K562 (cell line): ENCODE data around the gene C2. TPM values are rescaled to one million over a fixed set of nuclear protein-coding genes. Genes with fewer than 3 reads are reported as not detected.

Experiments
- ATF1 ChIP-seq, 2 experiments: fragments of 450-650 bp in 1 of 2; IDR thresholded peaks; 2 replicates each; pipeline ENCODE4 v1.6.1; 2016; ENCODE audit warnings: missing compliant biosample characterization in 1 of 2, missing genetic modification characterization in 1 of 2
- IRF2 ChIP-seq: sonication (generic); formaldehyde crosslinking; IDR thresholded peaks from 2 replicates; pipeline ENCODE4 v1.8.1; 2022; ENCODE audit warnings: mild to moderate bottlenecking, missing genetic modification reagents
- MYNN ChIP-seq, 2 experiments: sonication (generic); formaldehyde crosslinking in 1 of 2; IDR thresholded peaks; 2 replicates each; pipeline versions ENCODE4 v1.5.0 to v1.6.1; 2016 to 2020; ENCODE audit warnings: antibody characterized with exemption in 1 of 2, missing genetic modification reagents in 1 of 2
- NFYB ChIP-seq: IDR thresholded peaks from 2 replicates; pipeline ENCODE4 v1.6.1; 2011; ENCODE audit warnings: mild to moderate bottlenecking, moderate library complexity; ENCODE audit not compliant: insufficient read length; ENCODE audit errors: extremely low read depth
- POLR2AphosphoS2 ChIP-seq: IDR thresholded peaks from 2 replicates; pipeline ENCODE4 v1.6.1; 2012; ENCODE audit warnings: low read length, improper control_type of control experiment
- POLR2B ChIP-seq: fragments of 450-650 bp; IDR thresholded peaks from 2 replicates; pipeline ENCODE4 v1.6.1; 2018; ENCODE audit warnings: low read depth; ENCODE audit not compliant: partially characterized antibody
- PTRF ChIP-seq: fragments of 450-650 bp; IDR thresholded peaks from 2 replicates; pipeline ENCODE4 v1.6.1; 2016; ENCODE audit warnings: mild to moderate bottlenecking, missing genetic modification characterization, missing compliant biosample characterization
- SIN3B ChIP-seq: fragments of 450-650 bp; IDR thresholded peaks from 2 replicates; pipeline ENCODE4 v1.6.1; 2017; ENCODE audit warnings: low read depth, mild to moderate bottlenecking, moderate library complexity
- SRSF9 ChIP-seq: fragments of 200-400 bp; formaldehyde crosslinking; IDR thresholded peaks from 2 replicates; pipeline ENCODE4 v1.6.1; 2017; ENCODE audit warnings: low read depth, low read length, borderline replicate concordance
- TARDBP ChIP-seq: fragments of 450-650 bp; IDR thresholded peaks from 2 replicates; pipeline ENCODE4 v1.6.1; 2016
- YBX1 ChIP-seq: fragments of 450-650 bp; IDR thresholded peaks from 2 replicates; pipeline ENCODE4 v1.7.1; 2016; ENCODE audit warnings: mild to moderate bottlenecking
- ZBTB8A ChIP-seq: fragments of 450-650 bp; IDR thresholded peaks from 2 replicates; pipeline ENCODE4 v1.6.1; 2018; ENCODE audit warnings: mild to moderate bottlenecking, moderate library complexity; ENCODE audit not compliant: partially characterized antibody
- ZNF253 ChIP-seq: fragments of 250-450 bp; sonication (Bioruptor Pico); conservative IDR thresholded peaks from 2 replicates; pipeline ENCODE4 v1.6.1; 2021; ENCODE audit warnings: mild to moderate bottlenecking
- ZNF354B ChIP-seq: fragments of 250-450 bp; sonication (Bioruptor Pico); IDR thresholded peaks from 2 replicates; pipeline ENCODE4 v1.4.0; 2020
- ZNF408 ChIP-seq: fragments of 250-450 bp; sonication (Bioruptor Pico); IDR thresholded peaks from 2 replicates; pipeline ENCODE4 v1.4.0; 2020; ENCODE audit warnings: low read depth, mild to moderate bottlenecking, moderate library complexity
- ZNF75A ChIP-seq: fragments of 450-650 bp; formaldehyde crosslinking; IDR thresholded peaks from 2 replicates; pipeline ENCODE4 v1.4.0; 2020; ENCODE audit warnings: mild to moderate bottlenecking
- ZNF780A ChIP-seq: fragments of 250-450 bp; sonication (Bioruptor Pico); IDR thresholded peaks from 2 replicates; pipeline ENCODE4 v1.5.0; 2021; ENCODE audit warnings: mild to moderate bottlenecking
- polyA plus RNA-seq, 8 experiments: library from polyadenylated mRNA; depleted of rRNA in 4 of 8; stranded (reverse) in 5 of 8; unstranded in 3 of 8; fragments of >200 nt; fragmentation: Nextera tagmentation in 2 of 8; fragmentation: Illumina TruSeq in 1 of 8; extraction: Ambion mirVana in 2 of 8; extraction: Trizol in 1 of 8; gene quantifications; 2 replicates each; pipeline versions ENCODE4 v1.2.1 to v1.2.3, GENCODE V29; 2011 to 2014; ENCODE audit warnings: inconsistent platforms in 1 of 8, missing spikeins in 1 of 8
- total RNA-seq, 7 experiments: library from RNA; depleted of rRNA in 6 of 7; stranded (reverse); fragments of >200 nt in 6 of 7; fragmentation: Illumina TruSeq in 2 of 7; extraction: Trizol in 2 of 7; gene quantifications; 2 replicates each; pipeline versions ENCODE4 v1.2.1 to v1.2.3, GENCODE V29; 2011 to 2021; ENCODE audit warnings: low replicate concordance in 1 of 7
- TF ChIP-seq, protein P1 (sequence below): fragments of 450-650 bp; IDR thresholded peaks from 2 replicates; pipeline ENCODE4 v1.6.1; 2016; ENCODE audit warnings: antibody characterized with exemption
- TF ChIP-seq, protein P2 (sequence below): fragments of 250-450 bp; sonication (Bioruptor Pico); IDR thresholded peaks from 2 replicates; pipeline ENCODE4 v1.5.0; 2020; ENCODE audit warnings: mild to moderate bottlenecking, borderline replicate concordance
- TF ChIP-seq, protein P3 (sequence below): sonication (generic); formaldehyde crosslinking; IDR thresholded peaks from 2 replicates; pipeline ENCODE4 v1.8.1; 2023; ENCODE audit warnings: mild to moderate bottlenecking, missing genetic modification reagents, moderate library complexity
- TF ChIP-seq, protein P4 (sequence below): fragments of 250-450 bp; sonication (Bioruptor Pico); IDR thresholded peaks from 2 replicates; pipeline ENCODE4 v1.8.0; 2021; ENCODE audit warnings: mild to moderate bottlenecking, moderate library complexity
- TF ChIP-seq, protein P5 (sequence below): fragments of 450-650 bp; IDR thresholded peaks from 2 replicates; pipeline ENCODE4 v1.6.1; 2016
- TF ChIP-seq, protein P6 (sequence below): fragments of 450-650 bp; IDR thresholded peaks from 2 replicates; pipeline ENCODE4 v1.6.1; 2016; ENCODE audit warnings: low read depth, mild to moderate bottlenecking, moderate library complexity

Gene C2
- total and polyA plus RNA-seq, 9 of the 15 experiments (the other 6 are each of a cell fraction or from before 2014, with no cell fraction given) = 0.05 to 1.1 (median 0.39) TPM; not detected in 1

DNA sequence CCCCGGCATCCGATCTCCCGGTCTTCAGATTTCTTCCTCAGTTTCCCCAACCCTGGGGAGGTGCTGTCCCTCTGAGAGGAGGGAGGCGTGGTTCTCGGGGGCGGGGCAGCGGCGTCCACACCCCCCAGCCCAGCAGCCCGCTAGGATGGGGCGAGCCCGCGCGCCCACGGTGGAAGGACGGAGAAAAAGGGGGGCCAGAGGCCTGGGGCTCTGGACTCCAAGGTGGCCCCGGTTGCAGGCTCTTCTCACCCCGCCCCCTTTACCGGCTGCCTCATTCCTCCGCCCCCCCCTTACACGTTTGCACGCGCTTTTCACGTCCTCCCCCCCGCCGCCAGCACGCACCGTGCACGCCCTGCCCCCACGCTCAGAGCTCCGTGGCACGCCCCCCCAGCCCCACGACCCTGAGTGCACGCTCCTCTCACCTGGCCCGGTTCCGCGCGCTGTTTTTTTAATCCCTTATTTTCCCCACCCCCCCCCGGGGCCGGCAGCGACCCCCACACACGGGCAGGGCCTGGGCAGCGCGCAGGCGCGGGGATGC, 26.0 kb upstream of the C2 start (continued):
- TF ChIP-seq, protein P1, sequence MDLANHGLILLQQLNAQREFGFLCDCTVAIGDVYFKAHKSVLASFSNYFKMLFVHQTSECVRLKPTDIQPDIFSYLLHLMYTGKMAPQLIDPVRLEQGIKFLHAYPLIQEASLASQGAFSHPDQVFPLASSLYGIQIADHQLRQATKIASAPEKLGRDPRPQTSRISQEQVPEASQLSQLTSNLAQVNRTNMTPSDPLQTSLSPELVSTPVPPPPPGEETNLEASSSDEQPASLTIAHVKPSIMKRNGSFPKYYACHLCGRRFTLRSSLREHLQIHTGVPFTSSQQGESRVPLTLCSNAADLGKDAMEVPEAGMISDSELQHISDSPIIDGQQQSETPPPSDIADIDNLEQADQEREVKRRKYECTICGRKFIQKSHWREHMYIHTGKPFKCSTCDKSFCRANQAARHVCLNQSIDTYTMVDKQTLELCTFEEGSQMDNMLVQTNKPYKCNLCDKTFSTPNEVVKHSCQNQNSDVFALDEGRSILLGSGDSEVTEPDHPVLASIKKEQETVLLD = no peak
- TF ChIP-seq ZBTB8A (no peak), IRF2 (CRISPR knock-in tag) (no peak), POLR2B (no peak), ATF1 (CRISPR knock-in tag; IDR thresholded peaks at IDR 0.05) (no peak), ATF1 (tag; IDR thresholded peaks at IDR 0.05) (no peak), ZNF75A (CRISPR knock-in tag) (no peak), SRSF9 (no peak), ZNF408 (no peak), TARDBP (no peak), SIN3B (no peak), ZNF253 (no peak), MYNN (IDR thresholded peaks at IDR 0.05) (no peak), MYNN (CRISPR knock-in tag; IDR thresholded peaks at IDR 0.05) (no peak), PTRF (tag) (no peak), ZNF354B (CRISPR knock-in tag) (no peak), ZNF780A (CRISPR knock-in tag) (no peak), NFYB (no peak), POLR2AphosphoS2 (no peak; the same call in 1 of the 2 replicates), YBX1 (no peak)
- TF ChIP-seq, protein P2, sequence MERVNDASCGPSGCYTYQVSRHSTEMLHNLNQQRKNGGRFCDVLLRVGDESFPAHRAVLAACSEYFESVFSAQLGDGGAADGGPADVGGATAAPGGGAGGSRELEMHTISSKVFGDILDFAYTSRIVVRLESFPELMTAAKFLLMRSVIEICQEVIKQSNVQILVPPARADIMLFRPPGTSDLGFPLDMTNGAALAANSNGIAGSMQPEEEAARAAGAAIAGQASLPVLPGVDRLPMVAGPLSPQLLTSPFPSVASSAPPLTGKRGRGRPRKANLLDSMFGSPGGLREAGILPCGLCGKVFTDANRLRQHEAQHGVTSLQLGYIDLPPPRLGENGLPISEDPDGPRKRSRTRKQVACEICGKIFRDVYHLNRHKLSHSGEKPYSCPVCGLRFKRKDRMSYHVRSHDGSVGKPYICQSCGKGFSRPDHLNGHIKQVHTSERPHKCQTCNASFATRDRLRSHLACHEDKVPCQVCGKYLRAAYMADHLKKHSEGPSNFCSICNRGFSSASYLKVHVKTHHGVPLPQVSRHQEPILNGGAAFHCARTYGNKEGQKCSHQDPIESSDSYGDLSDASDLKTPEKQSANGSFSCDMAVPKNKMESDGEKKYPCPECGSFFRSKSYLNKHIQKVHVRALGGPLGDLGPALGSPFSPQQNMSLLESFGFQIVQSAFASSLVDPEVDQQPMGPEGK (CRISPR knock-in tag) = no peak
- TF ChIP-seq, protein P3, sequence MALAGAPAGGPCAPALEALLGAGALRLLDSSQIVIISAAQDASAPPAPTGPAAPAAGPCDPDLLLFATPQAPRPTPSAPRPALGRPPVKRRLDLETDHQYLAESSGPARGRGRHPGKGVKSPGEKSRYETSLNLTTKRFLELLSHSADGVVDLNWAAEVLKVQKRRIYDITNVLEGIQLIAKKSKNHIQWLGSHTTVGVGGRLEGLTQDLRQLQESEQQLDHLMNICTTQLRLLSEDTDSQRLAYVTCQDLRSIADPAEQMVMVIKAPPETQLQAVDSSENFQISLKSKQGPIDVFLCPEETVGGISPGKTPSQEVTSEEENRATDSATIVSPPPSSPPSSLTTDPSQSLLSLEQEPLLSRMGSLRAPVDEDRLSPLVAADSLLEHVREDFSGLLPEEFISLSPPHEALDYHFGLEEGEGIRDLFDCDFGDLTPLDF = no peak
- TF ChIP-seq, protein P4, sequence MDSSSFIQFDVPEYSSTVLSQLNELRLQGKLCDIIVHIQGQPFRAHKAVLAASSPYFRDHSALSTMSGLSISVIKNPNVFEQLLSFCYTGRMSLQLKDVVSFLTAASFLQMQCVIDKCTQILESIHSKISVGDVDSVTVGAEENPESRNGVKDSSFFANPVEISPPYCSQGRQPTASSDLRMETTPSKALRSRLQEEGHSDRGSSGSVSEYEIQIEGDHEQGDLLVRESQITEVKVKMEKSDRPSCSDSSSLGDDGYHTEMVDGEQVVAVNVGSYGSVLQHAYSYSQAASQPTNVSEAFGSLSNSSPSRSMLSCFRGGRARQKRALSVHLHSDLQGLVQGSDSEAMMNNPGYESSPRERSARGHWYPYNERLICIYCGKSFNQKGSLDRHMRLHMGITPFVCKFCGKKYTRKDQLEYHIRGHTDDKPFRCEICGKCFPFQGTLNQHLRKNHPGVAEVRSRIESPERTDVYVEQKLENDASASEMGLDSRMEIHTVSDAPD (CRISPR knock-in tag) = no peak
- TF ChIP-seq, protein P5, sequence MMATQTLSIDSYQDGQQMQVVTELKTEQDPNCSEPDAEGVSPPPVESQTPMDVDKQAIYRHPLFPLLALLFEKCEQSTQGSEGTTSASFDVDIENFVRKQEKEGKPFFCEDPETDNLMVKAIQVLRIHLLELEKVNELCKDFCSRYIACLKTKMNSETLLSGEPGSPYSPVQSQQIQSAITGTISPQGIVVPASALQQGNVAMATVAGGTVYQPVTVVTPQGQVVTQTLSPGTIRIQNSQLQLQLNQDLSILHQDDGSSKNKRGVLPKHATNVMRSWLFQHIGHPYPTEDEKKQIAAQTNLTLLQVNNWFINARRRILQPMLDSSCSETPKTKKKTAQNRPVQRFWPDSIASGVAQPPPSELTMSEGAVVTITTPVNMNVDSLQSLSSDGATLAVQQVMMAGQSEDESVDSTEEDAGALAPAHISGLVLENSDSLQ = no peak
- TF ChIP-seq, protein P6, sequence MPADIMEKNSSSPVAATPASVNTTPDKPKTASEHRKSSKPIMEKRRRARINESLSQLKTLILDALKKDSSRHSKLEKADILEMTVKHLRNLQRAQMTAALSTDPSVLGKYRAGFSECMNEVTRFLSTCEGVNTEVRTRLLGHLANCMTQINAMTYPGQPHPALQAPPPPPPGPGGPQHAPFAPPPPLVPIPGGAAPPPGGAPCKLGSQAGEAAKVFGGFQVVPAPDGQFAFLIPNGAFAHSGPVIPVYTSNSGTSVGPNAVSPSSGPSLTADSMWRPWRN = no peak
